ENCODE measurements around the gene MSLN.

DNA sequence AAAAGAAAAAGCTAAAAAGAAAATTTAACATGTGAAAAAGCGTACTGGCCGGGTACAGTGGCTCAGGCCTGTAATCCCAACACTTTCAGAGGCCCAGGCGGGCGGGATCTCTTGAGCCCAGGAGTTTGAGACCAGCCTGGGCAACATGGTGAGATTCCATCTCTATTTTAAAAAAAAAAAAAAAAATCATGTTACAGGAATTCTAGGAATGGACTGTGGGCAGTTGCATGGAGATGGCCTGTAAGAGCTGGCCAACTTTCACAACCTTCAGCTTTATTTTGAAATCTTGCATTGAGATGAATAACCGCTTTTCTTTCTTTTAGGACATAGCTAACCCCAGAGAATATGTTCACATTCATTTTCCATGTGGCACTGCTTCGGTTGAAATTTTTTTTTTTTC is 11.5 kb upstream of the MSLN start:
- no peak for TF ChIP-seq CHD2 (IDR thresholded peaks at IDR 0.05; ENCODE audit: low read depth, low read length)
- no peak for TF ChIP-seq POLR2A (conservative IDR thresholded peaks at IDR 0.05)
- TF ChIP-seq EZH2 (IDR thresholded peaks at IDR 0.05; ENCODE audit: borderline replicate concordance, low read depth, low read length): no peak
- TF ChIP-seq TCF7 (IDR thresholded peaks at IDR 0.05; ENCODE audit: borderline replicate concordance): no peak
- no peak for TF ChIP-seq FOXM1 (IDR thresholded peaks at IDR 0.05; ENCODE audit: low read depth)
- no peak for TF ChIP-seq FOXM1 (CRISPR knock-in tag; IDR thresholded peaks at IDR 0.05; ENCODE audit: low read depth)
- no peak for TF ChIP-seq POLR2AphosphoS5 (IDR thresholded peaks at IDR 0.05; ENCODE audit: control insufficient read depth, insufficient read depth, low read depth, low read length)
- no peak for TF ChIP-seq EHMT2 (IDR thresholded peaks at IDR 0.05)
- no peak for TF ChIP-seq ZNF764 (CRISPR knock-in tag; IDR thresholded peaks at IDR 0.05; ENCODE audit: low read depth)
- TF ChIP-seq, protein P1, sequence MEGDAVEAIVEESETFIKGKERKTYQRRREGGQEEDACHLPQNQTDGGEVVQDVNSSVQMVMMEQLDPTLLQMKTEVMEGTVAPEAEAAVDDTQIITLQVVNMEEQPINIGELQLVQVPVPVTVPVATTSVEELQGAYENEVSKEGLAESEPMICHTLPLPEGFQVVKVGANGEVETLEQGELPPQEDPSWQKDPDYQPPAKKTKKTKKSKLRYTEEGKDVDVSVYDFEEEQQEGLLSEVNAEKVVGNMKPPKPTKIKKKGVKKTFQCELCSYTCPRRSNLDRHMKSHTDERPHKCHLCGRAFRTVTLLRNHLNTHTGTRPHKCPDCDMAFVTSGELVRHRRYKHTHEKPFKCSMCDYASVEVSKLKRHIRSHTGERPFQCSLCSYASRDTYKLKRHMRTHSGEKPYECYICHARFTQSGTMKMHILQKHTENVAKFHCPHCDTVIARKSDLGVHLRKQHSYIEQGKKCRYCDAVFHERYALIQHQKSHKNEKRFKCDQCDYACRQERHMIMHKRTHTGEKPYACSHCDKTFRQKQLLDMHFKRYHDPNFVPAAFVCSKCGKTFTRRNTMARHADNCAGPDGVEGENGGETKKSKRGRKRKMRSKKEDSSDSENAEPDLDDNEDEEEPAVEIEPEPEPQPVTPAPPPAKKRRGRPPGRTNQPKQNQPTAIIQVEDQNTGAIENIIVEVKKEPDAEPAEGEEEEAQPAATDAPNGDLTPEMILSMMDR (IDR thresholded peaks at IDR 0.05 in 2 of 3, conservative IDR thresholded peaks at IDR 0.05 in 1 of 3; ENCODE audit: insufficient read depth in 2 of 3, low read depth in 1 of 3, low read length in 3 of 3): no peak
- TF ChIP-seq RNF2 (IDR thresholded peaks at IDR 0.05): no peak
- TF ChIP-seq ETV6 (IDR thresholded peaks at IDR 0.05; ENCODE audit: borderline replicate concordance in 1 of 2, low read depth in 2 of 2, low read length in 1 of 2): no peak
- TF ChIP-seq ETV6 (CRISPR knock-in tag; IDR thresholded peaks at IDR 0.05; ENCODE audit: borderline replicate concordance): no peak
- TF ChIP-seq, protein P2, sequence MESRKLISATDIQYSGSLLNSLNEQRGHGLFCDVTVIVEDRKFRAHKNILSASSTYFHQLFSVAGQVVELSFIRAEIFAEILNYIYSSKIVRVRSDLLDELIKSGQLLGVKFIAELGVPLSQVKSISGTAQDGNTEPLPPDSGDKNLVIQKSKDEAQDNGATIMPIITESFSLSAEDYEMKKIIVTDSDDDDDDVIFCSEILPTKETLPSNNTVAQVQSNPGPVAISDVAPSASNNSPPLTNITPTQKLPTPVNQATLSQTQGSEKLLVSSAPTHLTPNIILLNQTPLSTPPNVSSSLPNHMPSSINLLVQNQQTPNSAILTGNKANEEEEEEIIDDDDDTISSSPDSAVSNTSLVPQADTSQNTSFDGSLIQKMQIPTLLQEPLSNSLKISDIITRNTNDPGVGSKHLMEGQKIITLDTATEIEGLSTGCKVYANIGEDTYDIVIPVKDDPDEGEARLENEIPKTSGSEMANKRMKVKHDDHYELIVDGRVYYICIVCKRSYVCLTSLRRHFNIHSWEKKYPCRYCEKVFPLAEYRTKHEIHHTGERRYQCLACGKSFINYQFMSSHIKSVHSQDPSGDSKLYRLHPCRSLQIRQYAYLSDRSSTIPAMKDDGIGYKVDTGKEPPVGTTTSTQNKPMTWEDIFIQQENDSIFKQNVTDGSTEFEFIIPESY (CRISPR knock-in tag; IDR thresholded peaks at IDR 0.05): no peak
- TF ChIP-seq ZZZ3 (IDR thresholded peaks at IDR 0.05): no peak
- TF ChIP-seq ILF3 (IDR thresholded peaks at IDR 0.05; ENCODE audit: borderline replicate concordance): no peak
